Adrenal gland (tissue), 5 donors: ENCODE results near the gene STRC.
"Not testable (repeated sequence)": the region's sequence is repeated elsewhere in the genome, so short reads cannot be mapped to it uniquely, and the experiment has no call there.

Source experiments
- POLR2A ChIP-seq, 2 donors: fragments of 450-650 bp; IDR thresholded peaks; one replicate each; pipeline ENCODE4 v1.6.1; 2017; ENCODE audit warnings: antibody characterized with exemption in 2 of 2, mild to moderate bottlenecking in 2 of 2, moderate library complexity in 1 of 2
- TF ChIP-seq, protein P1 (sequence below), 6 experiments: fragments of 450-650 bp in 4 of 6; fragments of 200-600 bp in 2 of 6; sonication (generic) in 1 of 6; IDR thresholded peaks; 1 replicate in 5 of 6; 2 replicates in 1 of 6; pipeline versions ENCODE4 v1.5.1 to v1.8.0; 2016 to 2021; ENCODE audit warnings: antibody characterized with exemption in 6 of 6, mild to moderate bottlenecking in 2 of 6, moderate library complexity in 1 of 6
- donor health status: DM: no; HTN: no; CAD: no.

DNA sequence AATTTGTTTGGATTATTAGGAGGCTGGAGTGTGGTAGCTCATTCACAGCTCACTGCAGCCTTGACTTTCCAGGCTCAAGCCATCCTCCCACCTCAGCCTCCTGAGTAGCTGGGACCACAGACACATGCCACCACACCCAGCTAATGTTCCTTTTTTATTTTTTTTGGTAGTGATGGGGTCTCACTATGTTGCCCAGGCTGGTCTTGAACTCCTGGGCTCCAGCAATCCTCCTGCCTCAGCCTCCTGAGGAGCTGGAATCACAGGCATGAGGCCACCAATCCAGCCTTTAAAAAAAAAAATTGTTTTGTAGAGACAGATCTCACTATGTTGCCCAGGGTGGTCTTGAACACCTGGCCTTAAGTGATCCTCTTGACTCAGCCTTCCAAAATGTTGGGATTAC is 8.3 kb upstream of the STRC start:
- TF ChIP-seq, protein P1, sequence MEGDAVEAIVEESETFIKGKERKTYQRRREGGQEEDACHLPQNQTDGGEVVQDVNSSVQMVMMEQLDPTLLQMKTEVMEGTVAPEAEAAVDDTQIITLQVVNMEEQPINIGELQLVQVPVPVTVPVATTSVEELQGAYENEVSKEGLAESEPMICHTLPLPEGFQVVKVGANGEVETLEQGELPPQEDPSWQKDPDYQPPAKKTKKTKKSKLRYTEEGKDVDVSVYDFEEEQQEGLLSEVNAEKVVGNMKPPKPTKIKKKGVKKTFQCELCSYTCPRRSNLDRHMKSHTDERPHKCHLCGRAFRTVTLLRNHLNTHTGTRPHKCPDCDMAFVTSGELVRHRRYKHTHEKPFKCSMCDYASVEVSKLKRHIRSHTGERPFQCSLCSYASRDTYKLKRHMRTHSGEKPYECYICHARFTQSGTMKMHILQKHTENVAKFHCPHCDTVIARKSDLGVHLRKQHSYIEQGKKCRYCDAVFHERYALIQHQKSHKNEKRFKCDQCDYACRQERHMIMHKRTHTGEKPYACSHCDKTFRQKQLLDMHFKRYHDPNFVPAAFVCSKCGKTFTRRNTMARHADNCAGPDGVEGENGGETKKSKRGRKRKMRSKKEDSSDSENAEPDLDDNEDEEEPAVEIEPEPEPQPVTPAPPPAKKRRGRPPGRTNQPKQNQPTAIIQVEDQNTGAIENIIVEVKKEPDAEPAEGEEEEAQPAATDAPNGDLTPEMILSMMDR (IDR thresholded peaks at IDR 0.05): not testable (repeated sequence)
- not testable (repeated sequence) for TF ChIP-seq POLR2A (IDR thresholded peaks at IDR 0.05)
